ENCODE results near the gene JARID2. TPM values are rescaled to one million over a fixed set of nuclear protein-coding genes. Genes with fewer than 3 reads are reported as not detected.

The JARID2 gene
- total and polyA plus RNA-seq, 2 of the 4 experiments (the other 2 are of a cell fraction): 9.6 to 12.9 TPM

- no peak overlapping the region for H3K27ac ChIP-seq (ENCODE audit: insufficient read depth, low read length)
- H3K4me2 ChIP-seq (ENCODE audit: low read depth, low read length): no peak overlapping the region
- no peak overlapping the region for H2BK120ac ChIP-seq (ENCODE audit: low read depth, low read length)
- DNase-seq: no peak
- no peaks in the 10 kb centered on the region for H4K20me1 ChIP-seq (ENCODE audit: insufficient read depth, low read length)
- dilution Hi-C loops (cut with HindIII; ENCODE audit: low sequenced_read_pairs, unreplicated experiment) (no loop called here), in situ Hi-C loops (cut with MboI; ENCODE audit: low sequenced_read_pairs) (no loop called here), intact Hi-C loops (cut with micrococcal nuclease) (no loop called here)
- ChIA-PET CTCF (no interaction called here), POLR2A (ENCODE audit: unreplicated experiment) (no interaction called here)
- no peak overlapping the region for H2AFZ ChIP-seq (replicated peaks; ENCODE audit: low read length, poor library complexity)
- H3K14ac ChIP-seq (replicated peaks; ENCODE audit: low read depth, low read length): no peak overlapping the region
- no peaks in the 10 kb centered on the region for H3K9me3 ChIP-seq (ENCODE audit: control insufficient read depth, insufficient read depth, low read length)
- H3K56ac ChIP-seq (ENCODE audit: extremely low read depth, insufficient read depth, low read length): no peak overlapping the region
- peaks cover 0 to 5% of the 10 kb centered on the region in 2 experiments; a peak in 1 of 4 replicates for H3K79me1 ChIP-seq (ENCODE audit: low read depth in 1 of 2, low read length in 2 of 2)
- H4K91ac ChIP-seq (ENCODE audit: insufficient read depth, low read depth, low read length): no peak overlapping the region
- no peak overlapping the region for H4K5ac ChIP-seq (ENCODE audit: low read depth, low read length)
- no TSS peak for BruUV-seq (replicated peaks)
- H4K8ac ChIP-seq (ENCODE audit: low read depth in 2 of 2, low read length in 2 of 2): no peak overlapping the region
- no peaks in the 10 kb centered on the region for H3K36me3 ChIP-seq (ENCODE audit: control insufficient read depth, insufficient read depth, low read length)
- no CpG with 5 or more reads among the region's 5 CpGs for WGBS, 2 experiments (ENCODE audit: extremely low coverage in 2 of 2, insufficient read length in 1 of 2)
- no peak overlapping the region for H2AK5ac ChIP-seq (ENCODE audit: low read depth, low read length)
- TF ChIP-seq, protein P1, sequence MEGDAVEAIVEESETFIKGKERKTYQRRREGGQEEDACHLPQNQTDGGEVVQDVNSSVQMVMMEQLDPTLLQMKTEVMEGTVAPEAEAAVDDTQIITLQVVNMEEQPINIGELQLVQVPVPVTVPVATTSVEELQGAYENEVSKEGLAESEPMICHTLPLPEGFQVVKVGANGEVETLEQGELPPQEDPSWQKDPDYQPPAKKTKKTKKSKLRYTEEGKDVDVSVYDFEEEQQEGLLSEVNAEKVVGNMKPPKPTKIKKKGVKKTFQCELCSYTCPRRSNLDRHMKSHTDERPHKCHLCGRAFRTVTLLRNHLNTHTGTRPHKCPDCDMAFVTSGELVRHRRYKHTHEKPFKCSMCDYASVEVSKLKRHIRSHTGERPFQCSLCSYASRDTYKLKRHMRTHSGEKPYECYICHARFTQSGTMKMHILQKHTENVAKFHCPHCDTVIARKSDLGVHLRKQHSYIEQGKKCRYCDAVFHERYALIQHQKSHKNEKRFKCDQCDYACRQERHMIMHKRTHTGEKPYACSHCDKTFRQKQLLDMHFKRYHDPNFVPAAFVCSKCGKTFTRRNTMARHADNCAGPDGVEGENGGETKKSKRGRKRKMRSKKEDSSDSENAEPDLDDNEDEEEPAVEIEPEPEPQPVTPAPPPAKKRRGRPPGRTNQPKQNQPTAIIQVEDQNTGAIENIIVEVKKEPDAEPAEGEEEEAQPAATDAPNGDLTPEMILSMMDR (conservative IDR thresholded peaks at IDR 0.05; ENCODE audit: low read depth, low read length): no peak
- TF ChIP-seq CEBPB (IDR thresholded peaks at IDR 0.05; ENCODE audit: low read depth, low read length): no peak
- H3K9ac ChIP-seq (ENCODE audit: low read depth, low read length): no peak overlapping the region
- H3K18ac ChIP-seq (ENCODE audit: low read depth, low read length): no peak overlapping the region
- H3K23ac ChIP-seq (ENCODE audit: low read depth, low read length): no peak overlapping the region
- no peak overlapping the region for H2BK20ac ChIP-seq (ENCODE audit: low read depth, low read length)
- H2BK5ac ChIP-seq (ENCODE audit: low read depth, low read length, poor library complexity, severe bottlenecking): no peak overlapping the region
- peaks cover 5% of the 10 kb centered on the region; the same call in 1 of the 2 replicates for H3K9me1 ChIP-seq (ENCODE audit: insufficient read depth, low read length)
- H2AK9ac ChIP-seq (replicated peaks; ENCODE audit: low read depth, low read length, poor library complexity): no peak overlapping the region
- H2BK15ac ChIP-seq (ENCODE audit: low read depth, low read length): no peak overlapping the region
- H3K27me3 ChIP-seq (ENCODE audit: control insufficient read depth, insufficient read depth, low read length): no peaks in the 10 kb centered on the region
- H3K4ac ChIP-seq (ENCODE audit: low read depth, low read length): no peak overlapping the region
- no peaks in the 10 kb centered on the region; the same call in 1 of the 2 replicates for H3K4me1 ChIP-seq (ENCODE audit: control insufficient read depth, insufficient read depth, low read length)
- ATAC-seq (ENCODE audit: low read depth): no peak
- no peak overlapping the region for H3K4me3 ChIP-seq (ENCODE audit: insufficient read depth, low read depth, low read length)
Observed at GRCh38 chr6:15555101-15556038, 309.5 kb downstream of the JARID2 start.
